GM04504 (cell line): ENCODE results near the gene MAGI2.

Source experiments
- DNase-seq: peaks from one replicate; pipeline ENCODE4 v3.0.0-alpha.2; 2012; ENCODE audit warnings: low read depth

Gene MAGI2

GRCh38 chr7:78082556-78082955, 1370.9 kb downstream of the MAGI2 start:
- DNase-seq = no peak

GRCh38 chr7:78081888-78082287, 1371.6 kb downstream of the MAGI2 start:
- no peak for DNase-seq

- no peak for DNase-seq
Measured at GRCh38 chr7:78081344-78081743, 1372.1 kb downstream of the MAGI2 start.

- DNase-seq = no peak
Measured at GRCh38 chr7:78080811-78081210, 1372.7 kb downstream of the MAGI2 start.

GRCh38 chr7:78080241-78080640, 1373.2 kb downstream of the MAGI2 start:
- DNase-seq = no peak

- DNase-seq = no peak
Measured at GRCh38 chr7:78074713-78075112, 1378.8 kb downstream of the MAGI2 start.

- DNase-seq = no peak
Measured at GRCh38 chr7:78073609-78074382, 1379.7 kb downstream of the MAGI2 start.

GRCh38 chr7:78072201-78072590, 1381.3 kb downstream of the MAGI2 start:
- no peak for DNase-seq

GRCh38 chr7:78071491-78072200, 1381.8 kb downstream of the MAGI2 start:
- DNase-seq = no peak

GRCh38 chr7:78066599-78066998, 1386.9 kb downstream of the MAGI2 start:
- no peak for DNase-seq

GRCh38 chr7:78063758-78064157, 1389.7 kb downstream of the MAGI2 start:
- no peak for DNase-seq

- DNase-seq = no peak
Measured at GRCh38 chr7:78062214-78062613, 1391.3 kb downstream of the MAGI2 start.

GRCh38 chr7:78057571-78057970, 1395.9 kb downstream of the MAGI2 start:
- no peak for DNase-seq

GRCh38 chr7:78055599-78055998, 1397.9 kb downstream of the MAGI2 start:
- no peak for DNase-seq

- no peak for DNase-seq
Measured at GRCh38 chr7:78055001-78055573, 1398.4 kb downstream of the MAGI2 start.

- no peak for DNase-seq
Measured at GRCh38 chr7:78052112-78052511, 1401.4 kb downstream of the MAGI2 start.

- DNase-seq = no peak
Measured at GRCh38 chr7:78047800-78048199, 1405.7 kb downstream of the MAGI2 start.

- DNase-seq = no peak
Measured at GRCh38 chr7:78043159-78043558, 1410.3 kb downstream of the MAGI2 start.

GRCh38 chr7:78041423-78041822, 1412.0 kb downstream of the MAGI2 start:
- DNase-seq = no peak

GRCh38 chr7:78039790-78040776, 1413.4 kb downstream of the MAGI2 start:
- DNase-seq = no peak

- no peak for DNase-seq
Measured at GRCh38 chr7:78038465-78039080, 1414.9 kb downstream of the MAGI2 start.

- DNase-seq = no peak
Measured at GRCh38 chr7:78037603-78038002, 1415.9 kb downstream of the MAGI2 start.
